Panc1 (cell line): ENCODE results near the gene KLK13. TPM values are rescaled to one million over a fixed set of nuclear protein-coding genes. Genes with fewer than 3 reads are reported as not detected.

Experiments
- ATAC-seq: fragments of 200-7000 bp; cut with Tn5 transposase; 2 replicates; pipeline ENCODE4 v1.9.1; 2020; ENCODE audit warnings: mild to moderate bottlenecking, moderate library complexity
- BruUV-seq: library from RNA; stranded (reverse); fragments of 400-500 nt; replicated peaks from 2 replicates; lab custom pipeline; 2021; lab: Mats Ljungman, UMichigan
- CTCF ChIA-PET: fragments of 300-600 bp; sonication (Branson Sonifier 250); formaldehyde crosslinking; loops from one replicate; lab custom pipeline; 2022; ENCODE audit warnings: antibody characterized with exemption; lab: Charles Lee
- POLR2A ChIA-PET: fragments of 300-600 bp; sonication (Branson Sonifier 250); formaldehyde crosslinking; loops from one replicate; lab custom pipeline; 2022; ENCODE audit warnings: antibody characterized with exemption; lab: Charles Lee
- DNase-seq: peaks from one replicate; pipeline ENCODE4 v3.0.0-alpha.2; 2010; ENCODE audit warnings: low read depth, low spot score
- H3K27ac ChIP-seq: 2 replicates; pipeline ENCODE4 v1.5.1; 2011; ENCODE audit warnings: mild to moderate bottlenecking, low read length, inconsistent platforms
- H3K27me3 ChIP-seq: fragments of 200-500 bp; sonication (Bioruptor generic); 2 replicates; pipeline ENCODE4 v1.6.0; 2014; ENCODE audit warnings: low read length, inconsistent platforms; ENCODE audit not compliant: control insufficient read depth, insufficient read depth
- H3K36me3 ChIP-seq: fragments of 200-500 bp; sonication (Bioruptor generic); 2 replicates; pipeline ENCODE4 v1.5.1; 2014; ENCODE audit warnings: inconsistent platforms, mild to moderate bottlenecking, low read length, moderate library complexity; ENCODE audit not compliant: control insufficient read depth, insufficient read depth
- H3K4me1 ChIP-seq: 2 replicates; pipeline ENCODE4 v1.5.1; 2011; ENCODE audit warnings: inconsistent platforms, mild to moderate bottlenecking, low read length, moderate library complexity; ENCODE audit not compliant: control insufficient read depth, insufficient read depth
- H3K4me3 ChIP-seq, 2 experiments: 2 replicates each; pipeline ENCODE4 v1.5.1; 2011 to 2012; ENCODE audit warnings: low read depth in 2 of 2, low read length in 2 of 2, mild to moderate bottlenecking in 2 of 2, inconsistent platforms in 1 of 2, moderate library complexity in 1 of 2
- H3K9me3 ChIP-seq: fragments of 200-500 bp; sonication (Bioruptor generic); 2 replicates; pipeline ENCODE4 v1.5.1; 2014; ENCODE audit warnings: low read depth, mild to moderate bottlenecking, inconsistent platforms, low read length, moderate library complexity; ENCODE audit not compliant: control insufficient read depth, insufficient read depth
- CTCF ChIP-seq: fragments of 450-650 bp; IDR thresholded peaks from 2 replicates; pipeline ENCODE4 v1.5.1; 2017; ENCODE audit warnings: mild to moderate bottlenecking
- POLR2AphosphoS5 ChIP-seq: IDR thresholded peaks from 2 replicates; pipeline ENCODE4 v1.6.1; 2012; ENCODE audit warnings: mild to moderate bottlenecking, low read depth, low read length, moderate library complexity
- REST ChIP-seq, 2 experiments: IDR thresholded peaks; 2 replicates each; pipeline ENCODE4 v1.6.1; 2011 to 2012; ENCODE audit warnings: low read depth in 2 of 2, control low read depth in 1 of 2, low read length in 1 of 2, mild to moderate bottlenecking in 1 of 2, moderate library complexity in 1 of 2; ENCODE audit not compliant: insufficient read depth in 1 of 2
- SIN3A ChIP-seq: IDR thresholded peaks from 2 replicates; pipeline ENCODE4 v1.6.1; 2012; ENCODE audit warnings: low read depth, mild to moderate bottlenecking, low read length, moderate library complexity, borderline replicate concordance; ENCODE audit not compliant: insufficient read depth
- TCF7L2 ChIP-seq: IDR thresholded peaks from 2 replicates; pipeline ENCODE4 v1.6.1; 2011; ENCODE audit warnings: mild to moderate bottlenecking, low read depth, low read length, inconsistent platforms
- in situ Hi-C: cut with HindIII; loops from 2 replicates; pipeline ENCODE4 v1.10.0; 2016; ENCODE audit warnings: low sequenced_read_pairs, low pct_unique_long_range_greater_than_20kb
- intact Hi-C: fragments of 100-400 bp; cut with micrococcal nuclease; formaldehyde crosslinking; loops from one replicate; pipeline ENCODE4 v1.10.0; 2022; ENCODE audit not compliant: unreplicated experiment
- total RNA-seq: library from RNA; stranded (reverse); gene quantifications from one replicate; pipeline ENCODE4 v1.2.1, GENCODE V29; 2021; ENCODE audit not compliant: unreplicated experiment

KLK13 gene
- total RNA-seq, 1 experiment from 2014 or later: not detected

- CTCF ChIA-PET: no interaction called here
Observed at GRCh38 chr19:51102991-51103390, 38.1 kb upstream of the KLK13 start.

GRCh38 chr19:51101171-51101865 lies 36.4 kb upstream of the KLK13 start:
- no peak for ATAC-seq
- intact Hi-C loops (no loop called here), in situ Hi-C loops (no loop called here)
- ChIA-PET POLR2A (no interaction called here), CTCF (no interaction called here)
- H3K9me3 ChIP-seq: no peaks in the 10 kb centered on the region
- no peaks in the 10 kb centered on the region for H3K4me1 ChIP-seq
- DNase-seq: no peak
- H3K36me3 ChIP-seq: no peaks in the 10 kb centered on the region
- BruUV-seq: no TSS peak
- no peaks in the 10 kb centered on the region for H3K27me3 ChIP-seq
- no peak overlapping the region for H3K4me3 ChIP-seq
- no peak overlapping the region for H3K27ac ChIP-seq
- TF ChIP-seq SIN3A (no peak), REST (IDR thresholded peaks at IDR 0.05; ENCODE audit: insufficient read depth in 1 of 2, low read depth in 2 of 2, low read length in 1 of 2) (no peak)

More at GRCh38 chr19:51102991-51103390, 38.1 kb upstream of the KLK13 start:
- BruUV-seq: no TSS peak
- ATAC-seq (no peak), DNase-seq (no peak)
- Histone ChIP-seq H3K9me3 (no peaks in the 10 kb centered on the region), H3K27me3 (no peaks in the 10 kb centered on the region), H3K4me1 (0 out of 2 replicates have a peak, but pooled peaks cover 3% of the 10 kb centered on the region), H3K4me3 (no peak overlapping the region), H3K27ac (no peak overlapping the region), H3K36me3 (no peaks in the 10 kb centered on the region; the same call in 1 of the 2 replicates)
- intact Hi-C loops (no loop called here), in situ Hi-C loops (no loop called here)
- TF ChIP-seq TCF7L2: no peak
- no peak for TF ChIP-seq SIN3A
- no peak for TF ChIP-seq POLR2AphosphoS5
- POLR2A ChIA-PET: no interaction called here

GRCh38 chr19:51100601-51101000 lies 35.7 kb upstream of the KLK13 start:
- CTCF ChIA-PET: no interaction called here
- no peaks in the 10 kb centered on the region for H3K9me3 ChIP-seq
- H3K4me3 ChIP-seq: no peak overlapping the region
- in situ Hi-C loops: no loop called here
- BruUV-seq: no TSS peak
- POLR2A ChIA-PET: interaction anchor here (0.6 kb wide), 1 partner anchor 72 kb away, joined by 3 read pairs; no protein-coding TSS in a partner anchor
- H3K27me3 ChIP-seq: no peaks in the 10 kb centered on the region
- intact Hi-C loops: no loop called here
- TF ChIP-seq TCF7L2: no peak
- no peak for TF ChIP-seq POLR2AphosphoS5
- TF ChIP-seq REST (IDR thresholded peaks at IDR 0.05; ENCODE audit: insufficient read depth in 1 of 2, low read depth in 2 of 2, low read length in 1 of 2): no peak
- TF ChIP-seq SIN3A: no peak
- no peak for TF ChIP-seq CTCF
- H3K4me1 ChIP-seq: no peaks in the 10 kb centered on the region
- ATAC-seq (no peak), DNase-seq (no peak)
- no peak overlapping the region for H3K27ac ChIP-seq
- no peaks in the 10 kb centered on the region for H3K36me3 ChIP-seq
